H1 (cell line): Measurements from ENCODE around the gene EYA2.

ENCODE experiments used
- CEBPB ChIP-seq: IDR thresholded peaks from 2 replicates; pipeline ENCODE4 v1.6.1; 2012; ENCODE audit warnings: low read depth, low read length
- CTCF ChIP-seq, 3 experiments: IDR thresholded peaks; 1 replicate in 2 of 3; 2 replicates in 1 of 3; pipeline versions ENCODE4 v1.5.1 to v1.6.1; 2011; ENCODE audit warnings: low read length in 3 of 3, mild to moderate bottlenecking in 3 of 3, inconsistent platforms in 2 of 3, low read depth in 1 of 3, moderate library complexity in 1 of 3; ENCODE audit not compliant: insufficient read depth in 1 of 3; ENCODE audit errors: control extremely low read depth in 1 of 3
- EZH2 ChIP-seq: fragments of 200-600 bp; sonication (generic); IDR thresholded peaks from 2 replicates; pipeline ENCODE4 v1.7.1; 2012; ENCODE audit warnings: low read depth, mild to moderate bottlenecking, moderate library complexity, low read length, inconsistent platforms; ENCODE audit not compliant: severe bottlenecking
- MAFK ChIP-seq: IDR thresholded peaks from 2 replicates; pipeline ENCODE4 v1.6.1; 2012; ENCODE audit warnings: low read depth, mild to moderate bottlenecking, improper control_type of control experiment, low read length

DNA sequence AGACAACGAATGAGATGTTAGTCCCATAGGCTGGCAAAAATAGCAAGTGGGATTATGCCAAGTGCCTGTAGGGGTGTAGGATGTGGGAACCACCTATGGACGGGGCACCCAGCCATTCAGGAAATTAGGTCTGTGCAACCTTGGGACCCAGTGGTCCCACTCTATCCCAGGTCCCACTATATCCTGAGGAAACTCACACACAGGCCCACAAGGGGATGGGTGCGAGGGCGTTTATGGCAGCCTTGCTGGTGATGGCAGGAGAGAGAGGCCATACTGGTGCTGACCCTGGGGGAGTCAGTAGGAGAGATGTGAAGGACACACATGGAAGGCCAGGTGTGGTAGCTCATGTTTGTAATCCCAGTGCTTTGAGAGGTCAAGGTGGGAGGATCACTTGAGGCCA lies 163.6 kb downstream of the EYA2 start:
- no peak for TF ChIP-seq CEBPB
- TF ChIP-seq CTCF (IDR thresholded peaks at IDR 0.05; ENCODE audit: control extremely low read depth in 1 of 3, insufficient read depth in 1 of 3, low read depth in 1 of 3, low read length in 3 of 3): no peak
- no peak for TF ChIP-seq MAFK
- TF ChIP-seq EZH2: no peak
